Pancreas (tissue), 10 donors: ENCODE data around the gene ZNF566. TPM values are rescaled to one million over a fixed set of nuclear protein-coding genes. Genes with fewer than 3 reads are reported as not detected.

Source experiments
- ATAC-seq, 4 donors: fragments of 200-7000 bp; cut with Tn5 transposase; one replicate each; pipeline versions ENCODE4 v1.8.0 to v1.9.1; 2020; ENCODE audit warnings: mild to moderate bottlenecking in 4 of 4, moderate library complexity in 4 of 4
- DNase-seq, 6 donors: peaks; one replicate each; pipeline ENCODE4 v3.0.0-alpha.2; 2020
- FAIRE-seq: peaks from 2 replicates; lab custom pipeline; 2012; peaks lifted over from hg19 to GRCh38; lab: Jason Lieb, UNC
- H3K27ac ChIP-seq, 4 donors: fragments of 200-600 bp; sonication (generic); 1 replicate in 3 of 4; 2 replicates in 1 of 4; pipeline versions ENCODE4 v1.5.0 to v1.8.0; 2020
- H3K27me3 ChIP-seq, 4 donors: fragments of 200-600 bp; one replicate each; pipeline ENCODE4 v1.8.0; 2021
- H3K36me3 ChIP-seq, 3 donors: fragments of 200-600 bp; sonication (generic) in 1 of 3; one replicate each; pipeline versions ENCODE4 v1.5.0 to v1.8.0; 2020 to 2021
- H3K4me1 ChIP-seq, 3 donors: fragments of 200-600 bp; one replicate each; pipeline ENCODE4 v1.8.0; 2021
- H3K4me3 ChIP-seq, 4 donors: fragments of 200-600 bp; sonication (generic) in 2 of 4; one replicate each; pipeline versions ENCODE4 v1.5.0 to v1.8.0; 2020 to 2021
- H3K9me3 ChIP-seq, 4 donors: fragments of 200-600 bp; one replicate each; pipeline ENCODE4 v1.8.0; 2021
- WGBS, 2 donors: extraction: QIAGEN DNeasy Blood & Tissue Kit; methylation state at CpG; one replicate each; pipeline ENCODE4 v1.1.7; 2013; 5-methylcytosine and 5-hydroxymethylcytosine counted together
- intact Hi-C, 3 donors: fragments of 100-400 bp; cut with DNase I; formaldehyde crosslinking; loops; one replicate each; pipeline versions ENCODE4 v1.11.1 to v1.14.2; 2022
- polyA plus RNA-seq, 2 donors: library from polyadenylated mRNA; stranded (reverse); fragments of 200-250 nt; gene quantifications; one replicate each; pipeline ENCODE4 v1.2.3, GENCODE V29; 2013
- total RNA-seq, 6 donors: library from RNA; stranded (reverse); fragmentation: NEBNext Ultra II Directional in 4 of 6; extraction: Animal tissue kit (Norgen Biotek cat#: 25700) in 4 of 6; gene quantifications; one replicate each; pipeline versions ENCODE4 v1.2.1 to v1.2.4, GENCODE V29; 2021 to 2023
- TF ChIP-seq, protein P1 (sequence below), 4 donors: fragments of 200-600 bp; sonication (generic) in 3 of 4; IDR thresholded peaks; one replicate each; pipeline versions ENCODE4 v1.5.0 to v1.8.0; 2021; ENCODE audit warnings: antibody characterized with exemption in 4 of 4
- donor health status: healthy with polysubstance abuse.
- donor health status: DM: no; HTN: no; CAD: no; lungs with moderate emphysema.
- donor health status: DM: no; HTN: no; CAD: no.
- donor health status: control.
- donor health status: control.
- donor health status: Bipolar disorder and iron deficiency.
- donor health status: DM: yes; HTN: yes; CAD: no.
- donor health status: DM: no; HTN: no; CAD: no.
- donor health status: DM: no; HTN: no; CAD: no.
- donor health status: DM: yes; HTN: yes; CAD: no.

ZNF566 gene
- total and polyA plus RNA-seq, 8 donors = 2.9 to 6.9 (median 4.8) TPM

DNA sequence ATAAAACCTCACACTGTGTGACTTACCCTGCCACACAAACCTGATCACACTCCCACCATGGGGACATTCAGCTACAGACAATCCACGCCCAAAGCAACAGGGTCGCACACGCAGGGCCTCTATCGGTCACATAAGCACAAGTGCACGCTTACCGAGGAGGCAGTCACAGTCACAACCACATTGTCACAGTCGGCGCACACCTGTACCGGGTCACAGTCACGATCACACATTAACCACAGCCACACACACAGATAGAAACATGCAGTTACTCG, 579 bp downstream of the ZNF566 start:
- intact Hi-C loops = no loop called here
- Histone ChIP-seq H3K36me3 (no peaks in the 10 kb centered on the region), H3K9me3 (no peaks in the 10 kb centered on the region), H3K4me1 (peaks cover 0 to 7% (median 0%) of the 10 kb centered on the region in 3 donors), H3K27ac (peak overlapping the region; percentile 74 to 95 (median 84)), H3K4me3 (peak overlapping the region; percentile 51 to 78 (median 66)), H3K27me3 (no peaks in the 10 kb centered on the region)
- 0% methylated on average over 11 of the region's 11 CpGs for WGBS, 2 donors
- ATAC-seq = peak in 2 of 4 donors; percentile 34 to 46
- DNase-seq = peak in 2 of 6 donors; percentile 36 to 53
- no peak for FAIRE-seq
- TF ChIP-seq, protein P1, sequence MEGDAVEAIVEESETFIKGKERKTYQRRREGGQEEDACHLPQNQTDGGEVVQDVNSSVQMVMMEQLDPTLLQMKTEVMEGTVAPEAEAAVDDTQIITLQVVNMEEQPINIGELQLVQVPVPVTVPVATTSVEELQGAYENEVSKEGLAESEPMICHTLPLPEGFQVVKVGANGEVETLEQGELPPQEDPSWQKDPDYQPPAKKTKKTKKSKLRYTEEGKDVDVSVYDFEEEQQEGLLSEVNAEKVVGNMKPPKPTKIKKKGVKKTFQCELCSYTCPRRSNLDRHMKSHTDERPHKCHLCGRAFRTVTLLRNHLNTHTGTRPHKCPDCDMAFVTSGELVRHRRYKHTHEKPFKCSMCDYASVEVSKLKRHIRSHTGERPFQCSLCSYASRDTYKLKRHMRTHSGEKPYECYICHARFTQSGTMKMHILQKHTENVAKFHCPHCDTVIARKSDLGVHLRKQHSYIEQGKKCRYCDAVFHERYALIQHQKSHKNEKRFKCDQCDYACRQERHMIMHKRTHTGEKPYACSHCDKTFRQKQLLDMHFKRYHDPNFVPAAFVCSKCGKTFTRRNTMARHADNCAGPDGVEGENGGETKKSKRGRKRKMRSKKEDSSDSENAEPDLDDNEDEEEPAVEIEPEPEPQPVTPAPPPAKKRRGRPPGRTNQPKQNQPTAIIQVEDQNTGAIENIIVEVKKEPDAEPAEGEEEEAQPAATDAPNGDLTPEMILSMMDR (IDR thresholded peaks at IDR 0.05) = no peak

DNA sequence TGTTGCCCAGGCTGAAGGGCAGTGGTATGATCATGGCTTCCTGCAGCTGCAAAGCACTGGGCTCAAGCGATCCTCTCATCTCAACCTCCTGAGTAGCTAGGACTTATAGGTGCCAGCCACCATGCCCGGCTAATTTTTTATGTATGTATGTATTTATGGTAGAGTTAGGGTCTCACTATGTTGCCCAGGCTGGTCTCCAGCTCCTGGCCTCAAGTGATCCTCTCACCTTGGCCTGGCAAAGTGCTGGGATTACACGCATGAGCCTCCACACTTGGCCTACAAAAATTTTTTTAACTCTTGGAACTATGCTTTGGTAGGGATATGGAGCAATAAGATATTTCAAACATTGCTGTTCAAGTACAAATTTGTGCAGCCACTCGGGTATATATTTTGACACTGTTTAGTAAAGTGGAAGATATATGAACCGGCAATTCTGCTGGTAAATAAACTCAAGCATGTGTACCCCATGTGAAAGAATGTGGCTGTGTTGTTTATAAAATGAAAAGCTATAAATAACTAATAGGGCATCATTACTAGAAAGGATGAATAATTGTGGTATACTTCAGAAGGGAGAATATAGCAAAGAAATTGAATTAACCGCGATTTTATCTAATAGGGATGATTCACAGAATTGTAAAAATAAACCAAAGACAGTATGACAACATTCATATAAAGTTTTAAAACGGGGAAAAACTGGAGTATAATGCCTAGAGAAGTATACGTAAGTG, 1.1 kb downstream of the ZNF566 start:
- TF ChIP-seq, protein P1 (IDR thresholded peaks at IDR 0.05) = no peak
- H3K27me3 ChIP-seq = no peaks in the 10 kb centered on the region
- H3K27ac ChIP-seq = peak overlapping the region in 3 of 4 donors; percentile 78 to 95 (median 90)
- no peaks in the 10 kb centered on the region for H3K9me3 ChIP-seq
- FAIRE-seq (no peak), ATAC-seq (no peak), DNase-seq (no peak)
- 40 to 46% methylated on average over 9 of the region's 9 CpGs for WGBS, 2 donors
- H3K4me3 ChIP-seq = peak overlapping the region; percentile 51 to 78 (median 66)
- no peaks in the 10 kb centered on the region for H3K36me3 ChIP-seq
- H3K4me1 ChIP-seq = peaks cover 0 to 7% (median 0%) of the 10 kb centered on the region in 3 donors
- intact Hi-C loops = no loop called here

DNA sequence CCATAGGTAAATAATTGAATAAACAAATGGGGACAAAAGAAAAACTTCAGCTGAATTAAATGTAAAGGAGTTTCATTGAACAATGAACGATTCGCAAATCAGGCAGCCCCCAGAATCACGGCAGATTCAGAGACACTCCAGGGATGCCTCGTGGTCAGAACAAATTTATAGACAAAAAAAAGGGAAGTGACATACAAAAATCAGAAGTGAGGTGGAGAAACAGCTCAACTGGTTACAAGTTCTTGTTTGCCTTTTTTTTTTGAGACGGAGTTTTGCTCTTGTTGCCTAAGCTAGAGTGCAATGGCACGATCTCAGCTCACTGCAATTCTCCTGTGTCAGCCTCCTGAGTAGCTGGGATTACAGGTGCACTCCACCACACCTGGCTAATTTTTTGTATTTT, 5.7 kb downstream of the ZNF566 start:
- DNase-seq = no peak
- TF ChIP-seq, protein P1 (IDR thresholded peaks at IDR 0.05) = no peak
- no peak for FAIRE-seq
- Histone ChIP-seq H3K27me3 (no peaks in the 10 kb centered on the region), H3K36me3 (no peaks in the 10 kb centered on the region), H3K27ac (no peak overlapping the region), H3K4me1 (peaks cover 0 to 6% (median 0%) of the 10 kb centered on the region in 3 donors), H3K4me3 (no peak overlapping the region), H3K9me3 (no peaks in the 10 kb centered on the region)
- ATAC-seq = no peak
- 98% methylated on average over 6 of the region's 6 CpGs for WGBS, 2 donors
- intact Hi-C loops = no loop called here

DNA sequence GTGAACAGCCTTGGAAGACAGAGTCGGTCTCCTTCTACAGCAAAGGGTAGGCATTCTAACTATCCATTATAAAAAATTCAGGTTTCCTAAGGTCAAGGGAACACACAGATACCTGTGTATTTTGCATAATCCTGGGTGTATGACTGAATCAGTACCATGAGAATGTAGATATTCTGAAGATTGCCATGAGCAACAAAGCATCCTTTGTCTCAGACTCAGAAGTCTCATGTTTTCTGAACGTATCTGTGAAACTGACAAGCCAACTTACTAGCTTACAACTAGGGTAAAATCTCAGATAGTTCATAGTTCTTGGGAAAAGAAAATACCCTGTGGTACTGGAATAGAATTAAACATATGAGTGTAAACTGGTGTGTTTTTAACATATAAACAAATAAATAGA, 6.5 kb downstream of the ZNF566 start:
- H3K27ac ChIP-seq = no peak overlapping the region
- intact Hi-C loops = no loop called here
- H3K27me3 ChIP-seq = no peaks in the 10 kb centered on the region
- TF ChIP-seq, protein P1 (IDR thresholded peaks at IDR 0.05) = no peak
- DNase-seq = no peak
- no peaks in the 10 kb centered on the region for H3K36me3 ChIP-seq
- ATAC-seq = no peak
- 73 to 78% methylated on average over 2 of the region's 2 CpGs for WGBS, 2 donors
- no peak overlapping the region for H3K4me3 ChIP-seq
- H3K4me1 ChIP-seq = no peaks in the 10 kb centered on the region
- H3K9me3 ChIP-seq = no peaks in the 10 kb centered on the region
- FAIRE-seq = no peak

DNA sequence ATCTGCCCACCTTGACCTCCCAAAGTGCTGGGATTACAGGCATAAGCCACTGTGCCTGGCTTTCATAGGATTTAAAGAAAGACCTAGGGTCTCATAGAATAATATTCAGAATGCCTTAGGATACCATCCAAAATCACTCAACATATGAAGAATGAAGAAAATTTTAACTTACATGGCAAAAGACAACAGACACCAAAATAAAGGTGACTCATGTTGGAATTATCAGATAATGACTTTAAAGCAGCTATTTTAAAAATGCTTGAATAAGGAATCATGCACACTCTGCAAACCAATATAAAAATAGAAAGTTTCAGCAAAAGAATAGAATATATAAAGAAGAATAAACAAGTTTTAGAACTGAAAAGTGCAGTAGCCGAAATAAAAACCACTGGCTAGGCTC, 29.3 kb downstream of the ZNF566 start:
- WGBS, 2 donors = 95 to 100% methylated on average over 1 of the region's 1 CpG
- TF ChIP-seq, protein P1 (IDR thresholded peaks at IDR 0.05) = no peak

More for the DNA sequence above, 29.3 kb downstream of the ZNF566 start:
- Histone ChIP-seq H3K9me3 (no peaks in the 10 kb centered on the region), H3K27me3 (no peaks in the 10 kb centered on the region), H3K36me3 (peaks cover 0 to 9% (median 0%) of the 10 kb centered on the region in 3 donors), H3K4me1 (no peaks in the 10 kb centered on the region), H3K27ac (no peak overlapping the region), H3K4me3 (no peak overlapping the region)
- intact Hi-C loops = no loop called here
- FAIRE-seq (no peak), DNase-seq (no peak), ATAC-seq (no peak)
